Measurements from ENCODE around the gene DIPK2A.

DNA sequence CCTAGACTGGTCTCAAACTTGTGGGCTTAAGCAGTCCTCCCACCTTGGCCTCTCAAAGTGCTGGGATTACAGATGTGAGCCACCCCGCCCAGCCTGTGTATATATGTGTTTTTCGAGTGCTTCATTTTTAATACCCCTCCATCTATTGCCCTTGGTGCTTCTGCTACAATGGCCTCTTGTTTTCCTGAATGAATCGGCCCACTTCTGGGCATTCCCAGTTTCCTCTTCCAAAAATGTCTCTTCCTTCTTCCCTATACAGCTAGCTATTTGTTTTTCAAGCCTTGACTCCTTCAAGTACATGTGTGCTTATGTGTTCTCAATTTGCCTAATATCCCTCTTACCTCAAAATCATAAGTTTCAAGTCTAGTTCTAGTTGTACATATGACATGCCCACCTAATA lies 16.7 kb downstream of the DIPK2A start:
- TF ChIP-seq EZH2 (IDR thresholded peaks at IDR 0.05; ENCODE audit: insufficient read depth, low read length) (no peak), CTCF (IDR thresholded peaks at IDR 0.05; ENCODE audit: insufficient read depth, low read depth, low read length) (no peak)

Data from astrocyte (in vitro differentiated cells and primary cell).